B cell (primary cell): ENCODE measurements around the gene PLPP2. TPM values are rescaled to one million over a fixed set of nuclear protein-coding genes. Genes with fewer than 3 reads are reported as not detected.

Experiments
- ATAC-seq: fragments of 200-7000 bp; cut with Tn5 transposase; one replicate; pipeline ENCODE4 v1.10.0; 2021; ENCODE audit warnings: low read depth, mild to moderate bottlenecking, moderate number of reproducible peaks, moderate library complexity
- CTCF ChIA-PET: fragments of 350-600 bp; sonication (Branson Sonifier 250); formaldehyde crosslinking; loops from one replicate; lab custom pipeline; 2021; ENCODE audit warnings: antibody characterized with exemption, inconsistent platforms; lab: Charles Lee
- POLR2A ChIA-PET: fragments of 350-600 bp; sonication (Branson Sonifier 250); formaldehyde crosslinking; loops from one replicate; lab custom pipeline; 2021; ENCODE audit warnings: antibody characterized with exemption; lab: Charles Lee
- DNase-seq: peaks from one replicate; pipeline ENCODE4 v3.0.0; 2013
- H2AFZ ChIP-seq: 2 replicates; pipeline ENCODE4 v1.6.1; 2012; ENCODE audit warnings: mild to moderate bottlenecking, low read depth, low read length; ENCODE audit not compliant: insufficient read depth, poor library complexity, severe bottlenecking
- H3K27ac ChIP-seq, 2 donors: 1 replicate in 1 of 2; 2 replicates in 1 of 2; pipeline ENCODE4 v1.5.1; 2012 to 2013; ENCODE audit warnings: low read length in 2 of 2, mild to moderate bottlenecking in 2 of 2, moderate library complexity in 1 of 2
- H3K27me3 ChIP-seq, 4 experiments: fragments of 200-600 bp in 1 of 4; sonication (generic) in 1 of 4; replicated peaks in 1 of 4; 1 replicate in 2 of 4; 2 replicates in 2 of 4; pipeline versions ENCODE4 v1.6.1 to v1.7.0; 2013 to 2016; ENCODE audit warnings: low read length in 3 of 4, mild to moderate bottlenecking in 2 of 4, mixed read lengths in 1 of 4, moderate library complexity in 1 of 4; ENCODE audit not compliant: insufficient read depth in 4 of 4, control insufficient read depth in 3 of 4; ENCODE audit errors: control extremely low read depth in 1 of 4
- H3K36me3 ChIP-seq, 2 experiments: replicated peaks in 1 of 2; 1 replicate in 1 of 2; 2 replicates in 1 of 2; pipeline versions ENCODE4 v1.6.1 to v1.7.1; 2013; ENCODE audit warnings: low read length in 1 of 2; ENCODE audit not compliant: insufficient read depth in 2 of 2, control insufficient read depth in 1 of 2; ENCODE audit errors: control extremely low read depth in 1 of 2, extremely low read depth in 1 of 2
- H3K4me1 ChIP-seq, 2 donors: fragments of 200-600 bp in 1 of 2; sonication (generic) in 1 of 2; 1 replicate in 1 of 2; 2 replicates in 1 of 2; pipeline versions ENCODE4 v1.5.1 to v1.6.1; 2013 to 2017; ENCODE audit warnings: low read length in 2 of 2; ENCODE audit not compliant: control insufficient read depth in 2 of 2, insufficient read depth in 2 of 2
- H3K4me2 ChIP-seq: replicated peaks from 2 replicates; pipeline ENCODE3; 2012; ENCODE audit warnings: mild to moderate bottlenecking, low read depth, low read length; ENCODE audit not compliant: poor library complexity, severe bottlenecking
- H3K4me3 ChIP-seq, 5 experiments: fragments of 200-600 bp in 1 of 5; sonication (generic) in 1 of 5; 1 replicate in 3 of 5; 2 replicates in 2 of 5; pipeline versions ENCODE4 v1.5.1 to v1.7.0; 2011 to 2016; ENCODE audit warnings: low read length in 4 of 5, mild to moderate bottlenecking in 4 of 5, low read depth in 2 of 5, control low read depth in 1 of 5, moderate library complexity in 1 of 5; ENCODE audit not compliant: insufficient read depth in 1 of 5; ENCODE audit errors: control extremely low read depth in 1 of 5, extremely low read depth in 1 of 5
- H3K79me2 ChIP-seq: fragments of 200-600 bp; sonication (generic); one replicate; pipeline ENCODE4 v1.6.0; 2016; ENCODE audit warnings: low read length; ENCODE audit not compliant: control insufficient read depth, insufficient read depth
- H3K9ac ChIP-seq: fragments of 200-600 bp; sonication (generic); 2 replicates; pipeline ENCODE4 v1.6.1; 2017; ENCODE audit warnings: mild to moderate bottlenecking, low read length, moderate library complexity
- H3K9me3 ChIP-seq, 3 donors: one replicate each; pipeline versions ENCODE4 v1.6.1 to v1.7.1; 2013; ENCODE audit warnings: low read length in 2 of 3; ENCODE audit not compliant: control insufficient read depth in 2 of 3, insufficient read depth in 1 of 3; ENCODE audit errors: control extremely low read depth in 1 of 3
- H4K20me1 ChIP-seq: 2 replicates; pipeline ENCODE4 v1.6.0; 2012; ENCODE audit warnings: mild to moderate bottlenecking, low read length; ENCODE audit not compliant: insufficient read depth, control insufficient read depth, poor library complexity, severe bottlenecking
- H3K27ac Mint-ChIP-seq: one replicate; pipeline ENCODE4 v1.8.0; 2021; ENCODE audit warnings: mixed read lengths
- H3K27me3 Mint-ChIP-seq: one replicate; pipeline ENCODE4 v1.8.0; 2021; ENCODE audit warnings: mixed read lengths
- H3K4me1 Mint-ChIP-seq: one replicate; pipeline ENCODE4 v1.8.0; 2021; ENCODE audit warnings: mixed read lengths
- H3K4me3 Mint-ChIP-seq: one replicate; pipeline ENCODE4 v1.8.0; 2021; ENCODE audit warnings: mixed read lengths
- H3K9me3 Mint-ChIP-seq: one replicate; pipeline ENCODE4 v1.8.0; 2022; ENCODE audit warnings: mixed read lengths; ENCODE audit not compliant: insufficient read depth
- EZH2 ChIP-seq: IDR thresholded peaks from 2 replicates; pipeline ENCODE4 v1.6.1; 2012; ENCODE audit warnings: borderline replicate concordance, low read depth, mild to moderate bottlenecking, moderate library complexity, low read length; ENCODE audit not compliant: insufficient read depth, poor library complexity, severe bottlenecking
- WGBS: methylation state at CpG from one replicate; pipeline ENCODE4 v1.1.5; 2013; ENCODE audit warnings: missing lambda C conversion rate; ENCODE audit not compliant: insufficient coverage; 5-methylcytosine and 5-hydroxymethylcytosine counted together
- intact Hi-C: fragments of 100-400 bp; cut with micrococcal nuclease; formaldehyde crosslinking; loops from one replicate; pipeline ENCODE4 v1.10.0; 2022
- polyA plus RNA-seq: library from polyadenylated mRNA; depleted of rRNA; stranded (reverse); fragments of >200 nt; gene quantifications from 2 replicates; pipeline ENCODE4 v1.2.3, GENCODE V29; 2012
- total RNA-seq, 2 donors: library from RNA; stranded (reverse); fragments of 120-200 nt in 1 of 2; gene quantifications; 1 replicate in 1 of 2; 2 replicates in 1 of 2; pipeline versions ENCODE4 v1.2.3 to v1.2.4, GENCODE V29; 2013 to 2022
- TF ChIP-seq, protein P1 (sequence below): fragments of 200-600 bp; IDR thresholded peaks from one replicate; pipeline ENCODE4 v1.8.0; 2022; ENCODE audit warnings: antibody characterized with exemption, mild to moderate bottlenecking

PLPP2 gene
- total and polyA plus RNA-seq, 2 donors (not counting 1 experiment from before 2014, with no cell fraction given) = 0.37 to 1.3 TPM

DNA sequence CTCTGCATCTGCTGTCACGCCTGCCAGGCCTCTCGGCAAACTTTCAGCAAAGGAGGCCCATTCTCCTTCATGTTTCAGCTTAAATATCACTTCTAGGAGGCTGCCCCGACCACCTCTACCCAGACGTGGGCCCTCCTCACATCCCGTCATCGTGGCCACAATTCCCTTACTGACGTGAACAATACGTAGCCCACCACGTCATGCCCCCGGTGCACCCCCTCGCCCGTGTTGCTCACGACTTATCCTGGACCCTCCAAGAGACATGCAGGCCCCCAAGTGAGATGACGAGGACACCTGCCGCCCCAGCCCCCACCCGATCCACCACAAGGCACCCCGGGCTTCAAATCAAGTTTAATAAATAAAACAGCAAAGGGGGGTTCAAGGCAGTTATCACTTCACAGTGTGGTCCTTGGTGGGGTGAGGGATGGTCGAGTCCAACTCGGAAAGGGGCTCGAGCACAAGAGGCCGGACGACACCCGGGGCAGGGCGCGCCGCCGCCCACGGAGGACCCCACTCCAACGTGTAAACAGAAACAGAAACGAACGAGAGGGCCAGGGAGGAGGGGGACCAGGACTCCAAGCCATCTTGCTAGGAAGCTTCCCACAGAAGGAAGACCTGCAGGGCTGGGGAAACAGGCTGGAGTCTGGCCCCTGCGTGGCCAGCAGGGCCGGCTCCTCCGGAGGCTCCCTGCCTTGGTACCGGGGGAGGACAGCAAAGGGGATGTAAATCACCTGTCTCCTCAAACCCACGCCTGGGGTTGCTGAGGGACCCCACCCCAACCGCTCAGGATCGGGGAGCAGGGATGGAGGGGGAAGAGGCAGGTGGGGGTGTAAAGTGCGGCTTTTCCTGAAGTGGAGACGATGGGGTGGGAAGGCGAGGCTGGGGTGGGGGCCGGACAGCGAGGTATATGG, 14.3 kb upstream of the PLPP2 start:
- H3K4me1 ChIP-seq = no peaks in the 10 kb centered on the region
- H3K4me1 Mint-ChIP-seq = no peaks in the 10 kb centered on the region
- TF ChIP-seq EZH2 = no peak
- TF ChIP-seq, protein P1, sequence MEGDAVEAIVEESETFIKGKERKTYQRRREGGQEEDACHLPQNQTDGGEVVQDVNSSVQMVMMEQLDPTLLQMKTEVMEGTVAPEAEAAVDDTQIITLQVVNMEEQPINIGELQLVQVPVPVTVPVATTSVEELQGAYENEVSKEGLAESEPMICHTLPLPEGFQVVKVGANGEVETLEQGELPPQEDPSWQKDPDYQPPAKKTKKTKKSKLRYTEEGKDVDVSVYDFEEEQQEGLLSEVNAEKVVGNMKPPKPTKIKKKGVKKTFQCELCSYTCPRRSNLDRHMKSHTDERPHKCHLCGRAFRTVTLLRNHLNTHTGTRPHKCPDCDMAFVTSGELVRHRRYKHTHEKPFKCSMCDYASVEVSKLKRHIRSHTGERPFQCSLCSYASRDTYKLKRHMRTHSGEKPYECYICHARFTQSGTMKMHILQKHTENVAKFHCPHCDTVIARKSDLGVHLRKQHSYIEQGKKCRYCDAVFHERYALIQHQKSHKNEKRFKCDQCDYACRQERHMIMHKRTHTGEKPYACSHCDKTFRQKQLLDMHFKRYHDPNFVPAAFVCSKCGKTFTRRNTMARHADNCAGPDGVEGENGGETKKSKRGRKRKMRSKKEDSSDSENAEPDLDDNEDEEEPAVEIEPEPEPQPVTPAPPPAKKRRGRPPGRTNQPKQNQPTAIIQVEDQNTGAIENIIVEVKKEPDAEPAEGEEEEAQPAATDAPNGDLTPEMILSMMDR = no peak
- intact Hi-C loops = no loop called here
- no peaks in the 10 kb centered on the region for H3K9me3 ChIP-seq
- H4K20me1 ChIP-seq = peaks cover 10% of the 10 kb centered on the region
- ChIA-PET POLR2A (no interaction called here), CTCF (no interaction called here)
- no peak overlapping the region for H2AFZ ChIP-seq
- H3K79me2 ChIP-seq = peaks cover 3% of the 10 kb centered on the region
- ATAC-seq (no peak), DNase-seq (no peak)
- H3K27me3 Mint-ChIP-seq = no peaks in the 10 kb centered on the region
- H3K9ac ChIP-seq = no peak overlapping the region
- H3K27ac Mint-ChIP-seq = no peak overlapping the region
- 96% methylated on average over 34 of the region's 43 CpGs for WGBS
- no peak overlapping the region for H3K4me3 ChIP-seq
- peaks cover 0 to 15% of the 10 kb centered on the region in 2 experiments for H3K36me3 ChIP-seq
- H3K27ac ChIP-seq = no peak overlapping the region
- H3K4me3 Mint-ChIP-seq = no peak overlapping the region
- no peaks in the 10 kb centered on the region for H3K9me3 Mint-ChIP-seq
- H3K4me2 ChIP-seq = no peak overlapping the region
- no peaks in the 10 kb centered on the region for H3K27me3 ChIP-seq
